NCI-H82 treated with DMSO at 0.1 percent for 48 hours (cell line): ENCODE data around the gene SLC37A4.

ENCODE experiments used
- DNase-seq: peaks from one replicate; lab custom pipeline; 2025; ENCODE audit not compliant: unreplicated experiment; lab: John Stamatoyannopoulos, UW

Gene SLC37A4

DNA sequence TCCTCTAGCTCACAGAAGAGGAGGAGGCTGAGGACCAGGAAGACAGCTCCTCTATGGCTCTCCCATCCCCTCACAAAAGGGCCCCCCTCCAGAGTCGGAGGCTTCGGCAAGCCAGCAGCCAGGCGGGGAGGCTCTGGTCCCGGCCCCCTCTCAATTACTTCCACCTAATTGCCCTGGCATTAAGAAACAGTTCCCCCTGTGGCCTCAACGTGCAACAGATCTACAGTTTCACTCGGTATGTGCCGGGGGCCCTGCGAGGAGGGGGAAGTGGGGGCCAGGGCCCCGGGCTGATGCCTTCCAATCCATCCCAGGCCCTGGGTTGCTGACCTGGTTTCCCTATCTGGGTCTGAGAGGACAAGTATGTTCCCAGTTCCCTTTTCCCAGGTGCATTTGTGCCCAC, 51.2 kb downstream of the SLC37A4 start:
- DNase-seq: no peak

DNA sequence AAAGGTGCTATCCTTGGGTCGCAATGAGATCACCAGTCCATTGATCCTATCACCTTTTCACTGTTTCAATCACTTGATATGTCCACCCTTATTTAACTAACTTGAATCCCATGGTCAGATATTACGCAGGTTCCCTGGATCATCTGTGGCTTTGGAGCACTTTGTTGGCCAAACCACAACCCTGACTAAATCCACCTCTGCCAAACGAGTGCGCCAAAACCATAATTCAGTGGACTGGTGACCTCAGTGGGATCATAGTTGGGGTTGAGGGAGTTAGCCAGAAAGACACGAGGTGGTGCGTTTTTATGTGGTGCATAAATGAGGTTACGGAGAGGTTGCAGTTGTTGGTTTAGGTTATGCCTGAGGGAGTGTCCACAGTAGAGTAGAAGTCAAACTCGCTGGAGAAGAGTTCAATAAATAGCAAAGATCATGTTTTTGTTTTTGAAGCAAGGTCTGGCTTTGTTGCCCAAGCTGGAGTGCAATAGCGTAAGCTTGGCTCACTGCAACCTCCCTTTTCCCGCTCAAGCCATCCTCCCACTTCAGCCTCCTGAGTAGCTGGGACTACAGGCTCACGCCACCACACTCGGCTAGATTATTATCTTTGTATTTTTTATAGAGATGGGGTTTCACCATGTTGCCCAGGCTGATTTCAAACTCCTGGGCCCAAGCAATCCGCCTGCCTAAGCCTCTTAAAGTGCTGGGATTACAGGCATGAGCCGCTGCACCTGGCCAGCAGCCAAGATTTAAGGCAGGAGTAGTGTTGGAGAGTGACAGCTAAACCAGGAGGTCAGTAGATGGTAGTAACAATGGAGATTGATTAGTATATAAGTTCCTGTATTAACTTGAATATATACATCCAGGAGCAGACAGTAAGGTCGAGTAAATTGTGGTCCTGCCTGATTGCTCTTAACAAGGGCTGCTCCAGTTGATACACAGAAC, 54.6 kb downstream of the SLC37A4 start:
- DNase-seq: peak; percentile 89
